ENCODE results near the gene TMEM50A. TPM values are rescaled to one million over a fixed set of nuclear protein-coding genes. Genes with fewer than 3 reads are reported as not detected.
"Not testable (repeated sequence)": the region's sequence is repeated elsewhere in the genome, so short reads cannot be mapped to it uniquely, and the experiment has no call there.

The TMEM50A gene
- total RNA-seq = 10 to 100 TPM; 44.7 to 90.3 (median 65.8) TPM

DNA sequence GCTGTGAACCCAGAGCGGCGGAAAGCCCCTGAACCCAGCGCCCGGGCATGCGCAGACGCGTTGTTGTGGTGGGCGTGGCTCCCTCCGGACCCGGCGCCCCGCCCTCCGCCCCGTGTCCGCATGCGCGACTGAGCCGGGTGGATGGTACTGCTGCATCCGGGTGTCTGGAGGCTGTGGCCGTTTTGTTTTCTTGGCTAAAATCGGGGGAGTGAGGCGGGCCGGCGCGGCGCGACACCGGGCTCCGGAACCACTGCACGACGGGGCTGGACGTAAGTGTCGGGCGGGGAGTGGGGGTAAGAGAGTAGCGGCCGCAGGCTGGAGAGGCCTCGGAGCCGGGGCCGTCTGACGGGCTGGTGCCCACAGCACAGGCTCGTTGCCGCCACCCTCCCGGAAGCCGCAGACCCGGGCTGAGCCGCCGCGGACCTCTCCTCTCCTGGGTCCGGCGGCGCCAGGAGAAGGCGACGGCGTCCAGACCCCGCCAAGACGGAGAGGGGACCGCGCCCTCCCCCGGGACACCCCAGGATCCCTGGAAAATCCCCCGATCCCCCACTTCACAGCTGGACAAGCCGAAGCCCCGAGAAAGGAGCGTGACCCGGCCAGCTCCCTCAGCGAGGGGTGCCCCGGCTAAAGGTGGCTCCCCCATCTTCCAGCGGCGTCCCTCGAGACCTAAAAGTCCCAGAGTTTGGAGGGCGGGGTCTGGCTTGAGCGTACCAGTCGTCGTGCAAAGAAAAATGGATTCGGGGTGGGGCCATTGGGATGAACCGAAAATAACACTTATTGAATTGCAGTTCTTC is at the start of gene TMEM50A:
Gene TMEM50A, plus strand, starts transcription at position 147 of the 794 bp plus-strand sequence. CDS start 2,153 bp downstream, outside the sequence.
- no peaks in the 10 kb centered on the region for H3K9me3 ChIP-seq
- H3K4me3 ChIP-seq = peak within 1 kb of the TSS; percentile 71 to 98 (median 86)
- intact Hi-C loops (cut with DNase I) = no loop called here
- TF ChIP-seq POLR2A (IDR thresholded peaks at IDR 0.05) (peak in 3 of 4 donors; percentile 74 to 94 (median 80)), CTCF (IDR thresholded peaks at IDR 0.05) (no peak)
- peak within 1 kb of the TSS; percentile 92 to 99 (median 98) for H3K27ac ChIP-seq
- peak; percentile 38 for DNase-seq
- H3K4me1 ChIP-seq = peaks cover 7 to 48% (median 21%) of the 10 kb centered on the region in 3 donors
- 0% methylated on average over 2 to 16 of the region's 75 CpGs for WGBS, 2 donors
- H3K27me3 ChIP-seq = no peaks in the 10 kb centered on the region
- peaks cover 0 to 9% (median 4%) of the 10 kb centered on the region in 3 donors for H3K36me3 ChIP-seq

DNA sequence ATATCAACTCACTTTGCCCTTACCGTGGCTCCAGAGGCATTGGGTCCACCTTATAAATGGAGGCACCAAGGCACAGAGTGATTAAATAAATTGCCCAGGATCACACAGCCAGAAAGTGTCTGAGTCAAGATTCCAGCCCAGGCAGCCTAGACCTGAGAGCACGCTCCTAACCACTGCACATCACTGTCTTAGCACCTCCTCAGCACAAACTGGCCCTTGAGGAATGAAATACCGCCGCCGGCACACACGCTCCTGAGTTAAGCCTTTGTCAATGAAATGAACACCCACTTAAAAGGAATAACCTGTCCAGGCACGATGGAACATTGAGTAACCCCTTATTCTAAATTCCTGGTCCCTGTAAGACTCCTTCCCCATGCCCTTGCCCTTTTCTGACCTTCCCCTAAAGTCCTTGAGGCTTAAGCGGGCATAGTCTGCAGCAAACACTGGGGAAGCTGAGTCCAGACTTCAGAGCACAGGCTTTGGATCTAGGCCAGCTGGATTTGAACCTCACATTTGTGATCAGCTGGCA is 49.5 kb upstream of the TMEM50A start:
- H3K4me1 ChIP-seq, H3K27ac ChIP-seq, H3K4me3 ChIP-seq, H3K36me3 ChIP-seq, H3K27me3 ChIP-seq, H3K9me3 ChIP-seq, DNase-seq: not testable (repeated sequence)
- 43% methylated on average over 1 of the region's 8 CpGs; no CpG with 5 or more reads in 1 of the 2 donors for WGBS, 2 donors
- intact Hi-C loops (cut with DNase I) = loop anchor here (5.0 kb wide), 1 partner anchor 124 kb away; no protein-coding TSS in a partner anchor

GRCh38 chr1:25290043-25290442 is 48.1 kb upstream of the TMEM50A start:
- H3K4me1 ChIP-seq; H3K27ac ChIP-seq; H3K27me3 ChIP-seq; intact Hi-C loops (cut with DNase I); H3K36me3 ChIP-seq; H3K9me3 ChIP-seq; DNase-seq; H3K4me3 ChIP-seq: not testable (repeated sequence)
- no CpG with 5 or more reads among the region's 6 CpGs for WGBS, 2 donors

DNA sequence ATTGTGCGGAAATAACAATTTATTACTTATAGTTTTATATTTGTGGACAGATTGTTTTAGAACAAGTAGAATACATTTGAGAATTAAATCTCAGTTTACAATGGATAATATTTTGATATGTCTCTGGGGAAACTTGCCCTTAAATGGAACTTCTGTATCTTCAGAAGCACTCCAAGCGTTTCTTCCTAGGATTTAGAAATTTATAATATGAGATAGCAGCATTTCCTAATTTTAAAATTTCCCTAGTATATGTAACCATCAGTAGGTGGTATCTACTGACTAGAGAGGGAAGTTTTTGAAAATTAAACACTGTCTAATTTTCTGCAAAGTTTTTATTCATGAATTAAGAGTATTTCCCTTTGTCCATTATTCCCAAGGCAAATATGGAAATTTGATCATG is 44.7 kb upstream of the TMEM50A start:
- H3K9me3 ChIP-seq; H3K27me3 ChIP-seq; intact Hi-C loops (cut with DNase I); H3K27ac ChIP-seq; DNase-seq; H3K4me3 ChIP-seq; H3K36me3 ChIP-seq; H3K4me1 ChIP-seq: not testable (repeated sequence)
- 81 to 87% methylated on average over 2 of the region's 2 CpGs for WGBS, 2 donors

DNA sequence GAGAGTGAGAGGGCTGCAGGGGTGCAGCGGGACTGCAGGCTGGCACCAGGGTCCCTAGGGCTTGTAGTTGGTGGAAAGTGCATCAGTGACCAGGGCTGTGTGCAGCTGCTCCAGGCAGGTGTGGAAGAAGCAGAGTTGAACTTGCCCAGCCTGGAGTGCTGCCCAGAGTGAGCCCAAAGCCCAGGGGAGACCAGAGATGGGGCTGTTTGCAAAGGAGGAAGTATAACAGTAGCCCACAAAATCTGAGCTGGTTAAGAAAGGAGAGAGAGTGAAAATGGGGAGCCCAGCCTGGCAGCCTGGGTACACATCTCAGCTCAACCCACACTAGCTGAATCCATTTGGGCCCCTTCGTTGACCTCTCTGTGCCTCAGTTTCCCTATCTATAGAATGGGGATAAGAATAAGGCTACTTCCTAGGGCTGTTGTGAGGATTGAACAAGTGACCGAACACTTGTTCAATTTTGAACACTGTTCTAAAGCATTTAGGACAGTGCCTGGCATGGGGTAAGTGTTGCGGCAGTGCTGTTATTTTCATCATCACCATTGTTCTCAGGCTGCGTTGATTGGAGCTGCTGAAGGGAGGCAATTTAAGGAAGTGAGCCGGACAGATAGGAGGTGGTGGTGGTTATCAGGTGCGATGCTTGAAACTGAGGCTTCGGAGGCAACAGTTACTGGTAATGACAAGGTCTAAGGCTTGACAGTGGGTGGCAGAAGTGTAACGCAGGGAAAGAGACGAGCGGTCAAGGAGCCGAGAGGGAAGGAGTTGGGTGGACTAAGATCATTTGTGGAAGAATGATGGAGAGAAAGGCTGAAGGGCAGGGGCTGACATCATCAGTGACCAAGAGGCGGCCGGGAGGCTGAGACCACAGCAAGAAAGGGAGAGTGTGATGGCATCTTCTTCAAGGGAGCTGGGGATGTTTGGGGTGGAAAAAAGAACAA is 43.0 kb upstream of the TMEM50A start:
- H3K9me3 ChIP-seq; H3K4me1 ChIP-seq; H3K4me3 ChIP-seq; DNase-seq; intact Hi-C loops (cut with DNase I); H3K27ac ChIP-seq; H3K36me3 ChIP-seq; H3K27me3 ChIP-seq: not testable (repeated sequence)
- 57 to 100% methylated on average over 1 to 5 of the region's 14 CpGs for WGBS, 2 donors

GRCh38 chr1:25296501-25296900 is 41.6 kb upstream of the TMEM50A start:
- H3K4me1 ChIP-seq; H3K27me3 ChIP-seq; H3K27ac ChIP-seq; H3K9me3 ChIP-seq; DNase-seq; H3K4me3 ChIP-seq; intact Hi-C loops (cut with DNase I); H3K36me3 ChIP-seq: not testable (repeated sequence)
- WGBS, 2 donors = 63 to 79% methylated on average over 1 to 3 of the region's 8 CpGs

- H3K27ac ChIP-seq; H3K9me3 ChIP-seq; intact Hi-C loops (cut with DNase I); DNase-seq; H3K4me1 ChIP-seq; H3K4me3 ChIP-seq; H3K27me3 ChIP-seq: not testable (repeated sequence)
- 100% methylated on average over 3 of the region's 9 CpGs; no CpG with 5 or more reads in 1 of the 2 donors for WGBS, 2 donors
- H3K36me3 ChIP-seq = peaks cover 0 to 13% (median 0%) of the 10 kb centered on the region in 3 donors
Observed at GRCh38 chr1:25300729-25301128, 37.4 kb upstream of the TMEM50A start.

- WGBS, 2 donors = 74% methylated on average over 3 of the region's 3 CpGs; no CpG with 5 or more reads in 1 of the 2 donors
- DNase-seq; H3K27ac ChIP-seq; H3K4me3 ChIP-seq; H3K9me3 ChIP-seq; intact Hi-C loops (cut with DNase I); H3K4me1 ChIP-seq; H3K27me3 ChIP-seq: not testable (repeated sequence)
- H3K36me3 ChIP-seq = peaks cover 0 to 24% (median 0%) of the 10 kb centered on the region in 3 donors
Observed at GRCh38 chr1:25302330-25302729, 35.8 kb upstream of the TMEM50A start.

DNA sequence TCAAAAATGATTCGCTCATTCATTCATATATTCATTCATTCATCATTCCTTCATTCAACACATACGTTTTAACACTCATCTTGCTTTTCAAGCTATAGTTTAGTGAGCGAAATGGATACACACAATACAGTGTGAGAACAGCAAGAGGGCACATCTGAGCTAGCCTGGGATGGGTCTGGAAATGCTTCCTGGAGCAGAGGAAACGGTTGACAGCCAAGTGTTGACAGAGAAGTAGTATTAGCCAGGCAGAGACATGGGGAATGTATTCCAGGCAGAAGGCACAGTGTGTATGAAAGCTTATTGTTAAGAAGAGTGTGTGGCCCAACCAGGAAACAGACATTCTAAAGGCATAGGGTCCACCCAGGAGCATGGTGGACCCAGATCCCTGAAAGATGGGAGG is 33.2 kb upstream of the TMEM50A start:
- H3K9me3 ChIP-seq; H3K27ac ChIP-seq; intact Hi-C loops (cut with DNase I); H3K27me3 ChIP-seq; H3K4me3 ChIP-seq; DNase-seq; H3K4me1 ChIP-seq: not testable (repeated sequence)
- H3K36me3 ChIP-seq = peaks cover 0 to 24% (median 0%) of the 10 kb centered on the region in 3 donors
- WGBS, 2 donors = 66 to 81% methylated on average over 4 of the region's 4 CpGs

DNA sequence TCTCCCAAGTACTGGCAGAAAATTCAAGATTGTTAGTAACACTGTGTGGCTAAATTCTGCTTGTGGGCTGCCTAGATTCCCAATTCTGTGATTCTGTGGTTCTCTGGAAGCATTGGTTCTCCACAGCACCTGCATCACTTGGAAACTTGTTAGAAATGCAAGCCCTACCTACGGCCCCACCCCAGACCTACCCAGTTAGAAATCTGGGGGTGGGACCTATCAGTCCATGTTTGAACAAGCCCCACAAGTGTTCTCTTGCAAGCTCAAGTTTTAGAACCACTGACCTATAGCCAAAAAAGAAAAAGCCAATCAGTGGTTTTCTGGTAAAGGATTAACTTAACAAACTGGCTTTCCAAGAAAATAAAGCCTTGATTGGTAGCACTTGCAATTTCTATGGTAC is 30.0 kb upstream of the TMEM50A start:
- no CpG with 5 or more reads among the region's 1 CpG for WGBS, 2 donors
- intact Hi-C loops (cut with DNase I); H3K27me3 ChIP-seq; H3K27ac ChIP-seq; H3K4me3 ChIP-seq; H3K9me3 ChIP-seq; DNase-seq; H3K4me1 ChIP-seq: not testable (repeated sequence)
- peaks cover 0 to 21% (median 0%) of the 10 kb centered on the region in 3 donors for H3K36me3 ChIP-seq

DNA sequence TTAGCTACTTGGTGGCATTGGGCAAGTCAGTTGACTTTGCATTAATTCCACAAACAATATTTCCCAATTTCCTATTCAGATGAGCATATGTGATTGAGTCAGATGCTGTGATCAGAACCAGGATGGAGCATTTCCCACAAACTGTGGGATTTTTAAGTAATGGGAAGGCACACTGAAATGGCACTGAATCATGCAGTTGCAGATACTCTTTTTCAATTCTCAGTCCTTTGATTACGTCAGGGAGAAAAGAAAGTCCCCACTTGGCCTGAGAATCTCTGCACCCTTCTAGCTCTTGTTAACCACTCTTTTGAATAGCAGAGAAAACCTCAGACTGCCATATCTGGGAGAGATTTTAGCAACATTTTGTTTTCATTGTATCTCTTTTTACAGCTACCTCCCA is 29.0 kb upstream of the TMEM50A start:
- DNase-seq; H3K27ac ChIP-seq; H3K4me1 ChIP-seq; H3K27me3 ChIP-seq; H3K9me3 ChIP-seq; H3K4me3 ChIP-seq; intact Hi-C loops (cut with DNase I): not testable (repeated sequence)
- H3K36me3 ChIP-seq = peaks cover 0 to 23% (median 0%) of the 10 kb centered on the region in 3 donors
- WGBS, 2 donors = 62 to 67% methylated on average over 1 of the region's 1 CpG

All from esophagus squamous epithelium (tissue), 5 donors.